ENCODE measurements around the gene NRF1.
"Not testable (repeated sequence)": the region's sequence is repeated elsewhere in the genome, so short reads cannot be mapped to it uniquely, and the experiment has no call there.

Gene NRF1

DNA sequence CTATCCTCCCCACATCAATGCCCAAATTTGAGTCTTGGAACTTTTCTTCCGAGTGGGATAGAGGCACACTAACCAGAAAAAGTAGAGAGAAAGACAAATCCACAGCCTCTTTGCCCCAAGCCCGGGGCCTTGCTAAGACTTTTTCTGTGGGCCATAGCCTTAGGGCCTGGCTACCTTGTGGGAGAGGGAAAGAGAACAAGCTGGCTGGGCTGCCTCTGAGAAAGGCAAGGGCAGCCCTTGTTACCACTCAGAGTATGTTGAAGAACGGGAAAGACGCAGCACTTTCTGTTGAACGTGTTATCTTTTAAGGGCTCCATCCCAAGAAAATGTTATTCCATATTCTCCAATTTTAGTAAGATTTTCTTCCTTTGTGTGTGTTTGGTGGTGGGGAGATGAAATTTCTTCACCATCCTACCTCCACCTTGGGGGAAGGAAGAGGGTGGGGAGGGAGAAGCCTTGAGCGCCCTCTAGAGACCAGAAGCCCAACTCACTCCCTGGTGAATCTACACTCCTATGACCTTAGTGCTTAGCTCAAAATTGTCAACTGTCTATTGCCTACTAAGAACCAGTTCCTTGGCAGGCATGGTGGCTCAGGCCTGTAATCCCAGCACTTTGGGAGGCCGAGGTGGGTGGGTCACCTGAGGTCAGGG, 3.9 kb upstream of the NRF1 start:
- peak; percentile 39 for DNase-seq

DNA sequence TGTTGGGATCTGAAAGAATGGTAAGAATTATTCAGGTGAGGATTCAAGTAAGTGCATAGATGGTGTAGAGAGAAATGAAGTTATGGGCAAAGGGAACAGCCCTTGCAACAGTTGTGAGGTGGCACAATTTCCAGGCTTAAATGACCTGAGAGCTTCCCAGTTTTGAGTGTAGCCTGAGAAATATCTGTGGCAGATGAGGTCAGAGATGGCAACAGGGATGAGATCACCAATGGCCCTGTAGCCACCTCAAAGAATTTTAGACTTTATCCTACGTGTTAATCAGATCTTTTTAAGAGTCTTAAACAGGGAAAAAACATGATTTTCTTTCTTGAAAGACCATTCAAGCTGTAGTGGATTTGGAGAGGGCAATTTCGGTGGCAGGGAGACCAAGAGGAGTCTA, 1.9 kb upstream of the NRF1 start:
- DNase-seq = no peak

DNA sequence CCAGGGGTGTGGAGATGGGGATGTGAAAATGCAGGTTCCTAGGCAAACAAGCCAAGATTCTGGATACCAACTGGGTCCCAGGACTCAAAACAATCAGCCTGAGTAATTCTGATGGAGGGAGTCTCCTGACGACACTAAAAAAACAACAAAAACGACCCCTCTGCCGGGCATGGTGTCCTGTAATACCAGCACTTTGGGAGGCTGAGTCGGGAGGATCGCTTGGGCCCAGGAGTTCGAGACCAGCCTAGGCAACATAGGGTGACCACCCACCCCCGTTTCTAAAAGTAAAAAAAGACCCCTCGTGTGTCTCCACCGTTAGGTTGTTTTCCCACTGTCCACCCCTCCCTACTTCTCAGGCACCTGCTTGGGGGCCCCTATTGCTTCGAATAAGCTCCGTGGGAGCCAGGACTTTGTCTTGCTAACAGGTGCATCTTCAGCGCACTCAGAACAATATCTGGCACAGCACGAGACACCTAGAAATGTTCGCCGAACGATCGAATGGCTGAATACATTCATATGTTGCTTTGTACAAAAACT, 743 bp upstream of the NRF1 start:
- DNase-seq = no peak

DNA sequence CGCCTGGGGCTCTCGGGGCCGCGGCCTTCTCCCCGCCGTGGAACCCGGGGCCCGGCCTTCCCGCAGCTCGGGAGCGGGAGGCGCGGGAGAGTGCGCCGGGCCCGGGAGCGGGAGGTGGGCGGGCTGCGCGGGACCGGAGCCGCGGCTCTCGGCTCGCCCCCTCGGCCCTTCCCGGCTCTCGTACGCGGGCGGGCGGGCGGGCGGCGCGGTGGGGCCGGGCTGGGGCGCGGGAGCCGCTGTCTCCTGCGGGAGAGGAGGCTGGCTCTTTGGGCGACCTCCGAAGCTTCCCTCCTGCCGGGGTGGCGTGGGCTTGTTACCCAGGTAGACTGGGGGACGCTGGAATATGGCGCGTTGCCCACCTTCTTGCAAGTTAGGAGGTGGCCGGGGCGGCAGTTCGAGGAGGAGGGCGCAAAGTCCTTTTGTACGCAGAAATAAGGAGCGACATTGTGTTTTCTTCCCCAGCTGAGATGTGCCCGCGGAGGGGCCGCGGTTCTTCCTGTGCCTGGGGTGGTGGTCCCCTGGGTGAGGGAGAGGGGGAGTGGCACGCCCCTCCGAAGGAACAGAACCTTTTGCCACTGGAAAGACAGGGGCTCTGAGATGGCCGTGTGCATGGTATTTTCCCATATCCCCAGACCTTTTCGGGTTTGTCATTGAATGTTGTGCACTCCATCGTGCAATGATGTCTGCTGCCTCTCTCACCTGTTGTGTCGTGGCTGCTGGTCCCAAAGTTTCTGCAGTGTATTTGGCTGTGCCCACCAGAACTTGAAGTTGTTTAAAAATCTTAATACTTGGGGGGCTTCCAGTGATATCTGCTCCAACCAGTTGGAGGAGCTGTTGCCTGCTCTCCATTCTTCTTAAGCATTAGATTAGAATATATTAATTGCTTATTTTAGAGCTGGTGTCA, 844 bp downstream of the NRF1 start:
- DNase-seq = peak; percentile 31

DNA sequence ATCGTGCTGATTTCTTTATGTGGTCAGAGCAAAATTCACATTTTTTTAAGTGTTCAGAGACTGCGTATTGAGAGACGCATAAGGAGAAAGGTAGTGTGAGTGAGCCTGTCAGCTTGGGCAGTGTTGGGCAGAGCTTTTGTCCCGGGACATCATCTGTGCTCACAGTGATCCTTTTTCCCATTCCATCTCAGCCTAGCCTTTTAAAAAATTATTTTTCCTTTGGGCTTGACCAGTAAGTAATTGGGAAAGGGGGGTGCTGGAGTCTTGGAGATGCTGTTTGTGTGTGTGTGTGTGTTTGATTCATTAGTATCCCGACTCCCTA, 1.5 kb downstream of the NRF1 start:
- DNase-seq = no peak

DNA sequence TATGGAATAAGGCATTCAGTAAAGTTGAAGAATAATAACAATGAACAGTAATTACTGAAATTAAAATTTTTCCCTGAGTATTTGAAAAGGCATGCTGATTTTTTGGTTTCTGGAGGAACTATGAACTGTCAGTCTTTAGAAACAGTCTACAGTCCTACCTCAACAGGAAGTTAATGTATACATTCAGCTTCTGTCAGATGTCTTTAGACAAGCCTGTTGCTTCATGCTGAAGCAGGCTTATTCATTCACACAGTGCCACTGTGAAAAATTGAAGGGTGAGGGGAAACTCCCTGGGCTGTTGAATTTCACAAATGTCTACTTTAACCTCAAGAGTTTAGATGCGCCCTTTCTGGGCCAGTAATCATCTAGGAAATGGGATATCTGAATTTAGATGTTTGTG, 3.5 kb downstream of the NRF1 start:
- peak; percentile 90 for DNase-seq

DNA sequence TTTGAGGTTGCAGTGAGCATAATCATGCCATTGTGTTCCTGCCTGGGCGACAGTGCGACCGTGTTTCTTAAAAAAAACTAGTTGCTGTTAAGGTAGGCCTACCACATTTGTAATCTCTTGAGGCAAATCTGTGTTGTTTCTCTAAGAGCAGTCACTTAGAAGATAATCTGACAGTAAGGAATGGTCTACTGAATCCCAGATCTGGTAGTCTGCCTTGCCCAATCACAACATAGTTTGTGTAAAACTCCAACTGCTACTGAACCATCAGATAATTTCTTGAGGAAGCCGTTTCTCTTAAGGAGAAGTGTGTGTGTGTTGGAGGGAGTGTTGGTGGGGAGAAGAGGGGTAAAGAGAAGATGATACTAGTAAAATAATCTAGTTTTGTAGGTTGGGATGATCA, 5.0 kb downstream of the NRF1 start:
- DNase-seq = peak; percentile 20

DNA sequence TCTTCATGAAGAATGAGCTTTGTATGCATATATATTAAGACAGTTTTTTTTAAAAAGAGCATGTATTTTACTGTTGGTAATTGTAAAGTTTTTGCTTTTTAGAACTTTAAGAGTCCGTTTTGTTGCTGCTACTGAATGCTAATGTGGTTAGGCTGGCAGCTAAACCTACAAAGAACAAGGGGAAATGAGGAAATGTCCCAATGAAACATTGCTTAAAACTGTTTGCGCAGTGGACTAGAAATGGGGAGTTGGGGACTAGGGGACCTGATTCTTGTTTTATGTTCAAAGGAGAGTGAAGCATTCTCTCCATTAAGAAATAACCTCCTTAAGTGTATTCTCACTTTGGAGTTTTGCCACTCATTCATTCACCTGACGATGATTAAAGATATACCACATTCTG, 5.7 kb downstream of the NRF1 start:
- DNase-seq = peak; percentile 67

DNA sequence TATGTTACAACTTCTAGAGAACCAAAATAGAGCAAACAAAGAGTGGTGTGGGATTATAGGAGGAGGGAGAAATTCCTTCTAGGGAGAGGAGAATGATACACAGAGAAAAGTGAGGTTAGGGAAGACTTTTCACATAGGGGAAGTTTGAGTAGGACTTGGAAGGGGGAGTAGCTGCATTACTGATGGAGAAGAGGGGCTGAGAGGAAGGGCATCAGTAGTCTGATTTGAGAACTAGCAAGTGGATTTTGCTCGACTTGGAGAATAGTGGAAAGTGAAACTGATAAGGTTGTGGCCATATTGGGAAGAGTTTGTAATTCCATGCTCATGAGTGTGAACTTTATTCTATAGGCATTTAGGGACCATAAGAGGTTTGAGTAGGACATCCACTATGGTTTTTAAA, 6.1 kb downstream of the NRF1 start:
- DNase-seq = peak; percentile 27

DNA sequence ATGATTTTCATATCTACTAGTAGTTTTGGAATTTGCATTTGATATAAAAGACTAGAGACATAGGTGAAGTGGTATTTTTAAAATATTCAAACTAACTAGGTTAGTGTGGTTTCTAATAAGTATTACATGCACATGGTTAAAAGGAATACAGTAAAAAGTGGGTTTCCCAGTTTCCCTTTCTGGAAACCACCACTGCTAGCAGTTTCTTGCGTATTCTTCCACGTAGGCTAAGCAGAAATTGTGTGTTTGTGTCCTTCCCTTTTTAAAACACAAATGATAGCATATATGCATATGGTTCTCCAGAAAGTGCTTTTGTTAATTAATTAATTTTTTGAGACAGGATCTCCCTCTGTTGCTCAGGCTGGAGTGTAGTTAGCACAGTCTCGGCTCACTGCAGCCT, 15.4 kb downstream of the NRF1 start:
- no peak for DNase-seq

DNA sequence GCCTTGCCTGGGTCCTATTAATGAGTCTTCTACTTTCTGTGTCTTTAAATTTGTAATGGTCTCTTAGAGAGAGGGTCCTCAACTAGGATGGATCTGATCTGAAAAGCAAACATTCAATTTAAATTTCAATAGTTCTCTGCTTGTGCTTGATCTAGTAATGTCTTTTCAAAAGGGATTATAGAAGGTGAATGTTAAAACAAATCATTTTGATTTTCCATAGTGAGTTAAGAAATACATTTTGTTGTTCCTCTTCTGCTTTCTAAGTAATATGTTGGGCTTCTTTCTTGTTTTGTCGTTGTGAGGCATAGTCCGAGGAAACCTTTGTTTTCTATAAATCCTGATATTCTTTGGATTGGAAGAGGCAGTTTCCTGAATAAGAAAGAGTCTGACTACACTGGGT, 18.8 kb downstream of the NRF1 start:
- DNase-seq = no peak

DNA sequence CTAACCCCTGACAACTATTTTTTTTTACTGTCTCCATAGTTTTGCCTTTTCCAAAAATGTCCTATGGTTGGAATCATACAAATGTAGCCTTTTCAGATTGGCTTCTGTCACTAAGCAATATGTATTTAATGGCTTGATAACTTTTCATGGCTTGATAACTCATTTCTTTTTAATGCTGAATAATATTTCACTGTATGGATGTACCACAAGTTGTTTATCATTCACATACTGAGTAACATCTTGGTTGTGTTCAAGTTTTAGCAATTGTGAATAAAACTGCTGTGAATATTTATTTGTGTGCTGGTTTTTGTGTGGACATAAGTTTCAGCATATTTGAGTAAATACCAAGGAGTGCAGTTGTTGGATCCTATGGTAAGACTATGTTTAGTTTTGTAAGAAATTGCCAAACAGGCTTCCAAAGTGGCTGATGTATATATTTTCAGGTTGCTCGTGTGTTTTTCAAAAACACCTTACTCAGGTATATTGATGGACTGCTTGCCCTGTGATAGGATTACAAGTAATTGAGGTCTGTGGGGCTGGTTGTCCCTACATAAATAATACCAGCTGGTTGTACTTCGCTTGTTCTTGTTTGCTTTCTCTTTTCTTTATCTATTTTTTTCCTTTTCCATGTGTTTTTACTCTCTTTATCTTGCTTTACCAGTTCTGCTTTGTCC, 23.0 kb downstream of the NRF1 start:
- no peak for DNase-seq

DNA sequence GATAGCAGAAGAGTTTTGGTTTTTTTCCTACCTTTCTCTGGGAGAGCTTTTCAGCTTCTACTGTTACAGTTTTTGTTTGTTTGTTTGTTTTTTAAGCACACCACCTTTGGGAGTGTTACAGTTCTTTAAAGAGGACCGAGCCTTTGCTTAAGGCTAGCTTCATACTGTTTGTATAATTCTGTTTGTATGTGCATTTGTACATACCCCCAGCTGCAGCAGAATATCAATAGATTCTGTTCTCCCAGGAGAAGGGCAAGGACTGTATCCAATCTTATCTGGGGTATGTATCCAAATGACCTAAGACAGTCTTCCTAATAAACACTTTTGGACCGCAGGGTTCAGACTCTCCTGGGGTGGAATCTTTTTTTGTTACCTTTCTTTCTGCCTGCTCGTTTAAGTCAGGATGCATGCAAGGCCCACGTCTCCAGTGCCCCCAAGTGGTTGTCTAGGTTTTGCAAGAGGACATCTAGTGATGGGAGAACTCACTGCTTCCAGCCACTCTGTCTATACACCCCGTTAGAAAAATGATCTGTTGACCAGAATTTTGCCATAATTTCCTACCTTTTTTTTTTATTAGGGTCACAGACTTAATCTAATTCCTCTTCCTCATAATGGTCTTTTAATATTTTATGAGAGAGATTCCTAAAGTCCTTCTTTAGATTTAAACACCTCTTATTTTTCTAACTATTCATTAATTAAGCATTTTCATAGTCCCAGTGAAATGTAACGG, 23.9 kb downstream of the NRF1 start:
- peak; percentile 61 for DNase-seq

DNA sequence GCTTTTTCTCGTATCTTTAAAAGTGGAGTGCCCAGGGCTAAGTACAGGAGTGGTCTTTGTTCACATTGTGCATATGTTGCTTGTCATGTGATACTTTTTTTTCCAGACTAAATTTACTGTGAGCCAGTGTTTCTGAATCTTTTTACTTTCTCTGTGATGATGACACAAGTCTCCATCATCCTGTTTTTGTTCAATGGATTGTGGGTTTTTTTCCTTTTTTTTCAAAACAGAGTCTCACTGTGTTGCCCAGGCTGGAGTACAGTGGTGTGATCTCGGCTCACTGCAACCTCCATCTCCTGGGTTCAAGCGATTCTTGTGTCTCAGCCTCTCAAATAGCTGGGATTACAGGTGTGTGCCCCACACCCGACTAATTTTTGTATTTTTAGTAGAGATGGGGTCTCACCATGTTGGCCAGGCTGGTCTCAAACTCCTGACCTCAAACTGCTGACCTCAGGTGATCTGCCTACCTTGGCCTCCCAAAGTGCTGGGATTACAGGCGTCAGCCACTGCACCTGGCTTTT, 24.6 kb downstream of the NRF1 start:
- DNase-seq = not testable (repeated sequence)

DNA sequence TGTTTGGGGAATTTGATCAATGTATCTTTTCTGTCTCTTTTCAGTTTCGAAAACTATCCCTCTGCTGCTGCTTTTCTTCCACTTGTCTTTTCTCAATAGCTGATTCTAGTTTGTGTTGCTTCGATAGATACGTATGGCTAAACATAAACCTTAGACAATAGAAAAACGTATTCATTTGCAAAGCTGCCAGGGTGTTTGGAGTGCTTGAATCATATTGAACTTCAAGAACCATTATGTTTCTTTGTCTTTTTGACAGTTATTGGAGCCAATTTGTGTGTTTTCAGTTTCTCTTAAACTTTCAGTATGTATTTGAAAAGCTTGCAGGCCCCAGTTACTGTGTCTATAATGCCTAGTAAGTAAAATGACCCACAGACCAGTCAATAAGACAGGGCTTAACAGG, 25.1 kb downstream of the NRF1 start:
- DNase-seq = no peak

DNA sequence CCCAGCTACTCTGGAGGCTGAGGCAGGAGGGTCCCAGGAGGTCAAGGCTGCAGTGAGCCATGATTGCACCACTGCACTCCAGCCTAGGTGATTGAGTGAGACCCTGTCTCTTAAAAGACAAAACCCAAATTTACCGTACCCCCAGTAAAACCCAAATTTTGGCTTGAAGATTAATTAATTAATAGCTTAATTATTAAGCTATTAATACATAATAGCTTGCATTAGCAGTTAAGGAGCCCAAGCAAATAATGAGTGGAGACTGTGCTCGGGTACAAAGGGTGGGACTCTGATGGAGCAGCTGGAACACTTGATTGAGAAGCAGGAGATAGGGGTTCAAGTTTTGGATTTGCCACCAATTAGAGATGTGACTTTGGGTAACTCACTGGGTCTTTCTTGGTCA, 28.9 kb downstream of the NRF1 start:
- DNase-seq = no peak

DNA sequence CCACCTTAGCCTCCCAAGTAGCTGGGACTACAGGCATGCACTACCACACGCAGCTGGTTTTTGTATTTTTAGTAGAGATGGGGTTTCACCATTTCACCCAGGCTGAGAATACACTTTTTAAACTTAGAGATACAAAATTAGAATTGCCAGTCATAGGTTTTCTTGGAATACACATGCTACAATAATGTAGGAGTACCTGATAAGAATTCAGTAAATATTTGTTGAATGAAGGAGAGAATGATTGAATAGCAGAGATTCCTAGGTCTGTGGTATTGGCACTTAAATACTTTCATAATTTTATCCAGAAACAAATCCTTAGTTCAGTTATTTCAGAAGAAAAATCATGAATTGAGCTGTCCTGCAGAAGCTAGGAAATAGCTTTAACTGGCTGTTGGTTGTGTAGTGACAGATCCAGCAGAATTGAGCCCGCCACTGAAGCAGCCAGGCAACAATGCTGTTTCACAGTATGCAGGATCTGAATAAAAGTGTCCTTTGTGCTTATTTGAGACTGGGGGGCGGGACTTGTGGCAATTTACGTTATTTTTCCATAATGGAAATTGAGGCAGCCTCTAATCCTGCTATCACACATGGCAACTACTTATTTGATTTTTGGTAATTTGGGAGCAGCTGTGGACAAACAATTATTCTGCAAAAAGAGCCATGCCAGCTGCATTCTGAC, 31.5 kb downstream of the NRF1 start:
- no peak for DNase-seq

DNA sequence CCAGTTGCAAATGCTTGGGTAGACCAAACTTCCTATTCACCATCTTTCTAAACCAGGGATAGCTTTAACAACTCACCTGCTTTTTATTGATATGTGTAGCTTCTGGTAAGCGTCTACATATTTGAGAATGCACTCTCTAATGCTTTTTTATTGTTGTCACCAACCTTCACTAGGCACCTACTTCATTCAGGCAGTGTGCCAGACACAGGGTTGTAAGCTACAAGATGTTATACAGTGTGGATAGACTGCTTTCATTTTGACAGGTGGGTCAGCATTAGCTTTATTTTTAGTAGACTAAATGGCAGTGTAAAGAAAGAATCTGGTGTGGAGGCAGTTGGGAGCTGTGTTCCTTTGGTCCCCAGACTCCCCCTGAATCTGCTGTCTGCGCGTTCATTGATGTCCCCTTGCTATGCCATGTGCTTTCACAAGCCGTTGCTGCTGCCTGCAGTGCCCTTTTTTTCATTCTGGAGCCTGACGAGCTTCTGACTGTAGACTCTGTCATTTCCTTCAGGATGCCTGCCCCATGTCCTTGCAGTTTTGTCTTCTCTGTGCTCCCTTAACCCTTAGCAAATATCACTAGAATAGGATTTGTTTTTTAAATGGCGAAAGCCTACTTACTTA, 32.1 kb downstream of the NRF1 start:
- no peak for DNase-seq

DNA sequence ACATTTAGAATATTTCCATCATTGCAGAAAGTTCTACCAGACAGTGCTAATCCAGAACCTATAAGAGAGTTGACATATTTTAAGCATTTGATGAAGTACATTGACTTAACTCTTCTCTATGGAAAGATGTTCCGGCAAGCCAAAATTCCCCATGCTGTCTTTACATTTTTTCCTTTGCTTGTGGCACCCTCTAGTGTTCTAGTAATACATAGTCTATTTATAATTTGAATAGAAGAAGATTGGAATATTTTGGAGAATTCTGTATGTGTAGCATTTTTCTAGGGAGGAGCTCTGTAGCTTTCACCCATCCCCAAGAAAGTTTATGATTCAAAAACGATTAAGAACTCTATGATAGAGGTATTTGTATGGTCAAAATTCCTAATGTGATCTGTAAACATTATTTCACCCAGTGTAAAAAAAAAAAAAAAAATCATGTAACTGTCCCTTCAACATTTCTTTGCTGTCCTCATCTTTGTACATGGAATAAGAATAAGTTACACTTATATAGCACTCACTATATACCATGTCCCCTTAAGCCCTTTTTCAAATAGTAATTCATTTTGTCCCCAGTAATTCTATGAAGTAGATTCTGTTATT, 33.2 kb downstream of the NRF1 start:
- peak; percentile 20 for DNase-seq

DNA sequence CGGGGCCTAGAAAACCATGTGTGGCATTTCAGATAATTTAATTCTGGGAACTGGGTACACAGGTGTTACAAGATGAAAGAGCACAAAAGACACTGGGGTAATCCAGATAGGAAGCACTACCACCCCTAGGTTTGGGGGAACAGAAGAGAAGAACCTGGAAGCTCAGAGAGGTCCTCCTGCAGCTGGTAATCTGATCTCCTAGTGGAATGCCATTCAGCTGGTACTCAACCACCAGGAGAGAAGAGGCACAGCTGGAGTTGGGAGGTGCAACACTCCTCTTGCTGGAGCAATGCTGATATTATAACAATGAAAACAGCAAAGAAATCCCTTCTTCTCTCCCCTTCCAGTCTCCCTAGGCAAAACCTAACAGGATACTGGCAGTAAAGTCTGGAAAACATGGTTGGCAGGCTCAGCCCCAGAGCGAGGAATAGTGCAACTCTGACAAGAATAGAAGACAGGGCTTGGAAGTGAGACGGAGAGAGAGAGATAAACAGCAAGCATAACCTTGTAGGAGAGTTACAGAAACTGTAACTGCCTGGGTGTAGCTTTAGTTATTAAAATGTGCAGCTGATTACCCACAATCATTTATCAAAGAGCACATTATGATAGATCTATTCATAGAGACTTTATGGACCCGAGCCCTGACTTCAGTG, 35.0 kb downstream of the NRF1 start:
- no peak for DNase-seq

All from MV-4-11 (cell line).